Stimulated activated CD8-positive, alpha-beta memory T cell treated with anti-CD3 and anti-CD28 coated beads, Interleukin-7, amount 100 ng/mL, for 48 hours (primary cell): ENCODE data around the gene POLD2.

Experiments used
- DNase-seq, 2 donors: peaks; one replicate each; pipeline ENCODE4 v3.0.0-alpha.2; 2020; ENCODE audit warnings: low read depth in 1 of 2; ENCODE audit errors: extremely low read depth in 1 of 2

The POLD2 gene

GRCh38 chr7:44103566-44103922, 19.8 kb downstream of the POLD2 start:
- no peak for DNase-seq

- DNase-seq = no peak
These were observed 20.3 kb downstream of the POLD2 start for GRCh38 chr7:44102846-44103565.

- DNase-seq = no peak
These were observed 21.1 kb downstream of the POLD2 start for GRCh38 chr7:44101966-44102845.

- DNase-seq = no peak
These were observed 21.9 kb downstream of the POLD2 start for GRCh38 chr7:44101303-44101965.

- no peak for DNase-seq
These were observed 22.7 kb downstream of the POLD2 start for GRCh38 chr7:44100458-44101302.

GRCh38 chr7:44099669-44100068, 23.7 kb downstream of the POLD2 start:
- no peak for DNase-seq

GRCh38 chr7:44098092-44099068, 25.0 kb downstream of the POLD2 start:
- no peak for DNase-seq

- no peak for DNase-seq
These were observed 26.1 kb downstream of the POLD2 start for GRCh38 chr7:44097064-44097932.

- DNase-seq = no peak
These were observed 26.9 kb downstream of the POLD2 start for GRCh38 chr7:44096326-44096881.

- no peak for DNase-seq
These were observed 27.6 kb downstream of the POLD2 start for GRCh38 chr7:44095781-44096180.

- DNase-seq = no peak
These were observed 28.3 kb downstream of the POLD2 start for GRCh38 chr7:44094883-44095592.

GRCh38 chr7:44094365-44094764, 29.0 kb downstream of the POLD2 start:
- DNase-seq = no peak

GRCh38 chr7:44093102-44093641, 30.2 kb downstream of the POLD2 start:
- DNase-seq = no peak

GRCh38 chr7:44087911-44088838, 35.2 kb downstream of the POLD2 start:
- no peak for DNase-seq

- DNase-seq = no peak
These were observed 36.7 kb downstream of the POLD2 start for GRCh38 chr7:44086627-44087026.

GRCh38 chr7:44085546-44085945, 37.8 kb downstream of the POLD2 start:
- DNase-seq = no peak
